Motor neuron (in vitro differentiated cells): ENCODE results near the gene VAV3. TPM values are rescaled to one million over a fixed set of nuclear protein-coding genes. Genes with fewer than 3 reads are reported as not detected.
"Not testable (repeated sequence)": the region's sequence is repeated elsewhere in the genome, so short reads cannot be mapped to it uniquely, and the experiment has no call there.

Experiments
- ATAC-seq, 8 experiments: fragments of 200-7000 bp; cut with Tn5 transposase; replicated peaks in 6 of 8; 2 replicates each; pipeline ENCODE4 v1.8.0; 2021; ENCODE audit warnings: mild to moderate bottlenecking in 8 of 8, moderate library complexity in 8 of 8
- H3K27ac ChIP-seq, 2 donors: fragments of 250-450 bp; sonication (Bioruptor Pico); 2 replicates each; pipeline ENCODE4 v1.9.0; 2021; ENCODE audit warnings: antibody characterized with exemption in 2 of 2, mild to moderate bottlenecking in 2 of 2, moderate library complexity in 1 of 2
- H3K4me1 ChIP-seq, 2 donors: fragments of 250-450 bp; sonication (Bioruptor Pico); replicated peaks in 1 of 2; 2 replicates each; pipeline ENCODE4 v1.6.1; 2021; ENCODE audit warnings: antibody characterized with exemption in 2 of 2, mild to moderate bottlenecking in 2 of 2, moderate library complexity in 1 of 2
- H3K4me3 ChIP-seq, 5 donors: fragments of 250-450 bp; sonication (Bioruptor Pico); 2 replicates each; pipeline ENCODE4 v1.9.0; 2021; ENCODE audit warnings: antibody characterized with exemption in 5 of 5, mild to moderate bottlenecking in 5 of 5, moderate library complexity in 4 of 5
- WGBS, 10 experiments: fragments of 450-650 bp; shearing (Covaris generic); methylation state at CpG; one replicate each; pipeline ENCODE4 v1.0.0; 2022; 5-methylcytosine and 5-hydroxymethylcytosine counted together
- in situ Hi-C, 9 experiments: fragments of 400-800 bp; cut with MboI; loops; one replicate each; pipeline ENCODE4 v1.15.0; 2021; ENCODE audit warnings: low sequenced_read_pairs in 9 of 9, low pct_unique_long_range_greater_than_20kb in 2 of 9; ENCODE audit not compliant: unreplicated experiment in 9 of 9
- total RNA-seq, 8 experiments: library from RNA; unstranded; fragments of 300-600 nt; gene quantifications; 2 replicates each; pipeline versions ENCODE4 v1.2.3 to v1.2.4, GENCODE V29; 2022

Gene VAV3
- total RNA-seq, 8 experiments from 2014 or later, result 0.09 to 34.3 (median 10.3) TPM

DNA sequence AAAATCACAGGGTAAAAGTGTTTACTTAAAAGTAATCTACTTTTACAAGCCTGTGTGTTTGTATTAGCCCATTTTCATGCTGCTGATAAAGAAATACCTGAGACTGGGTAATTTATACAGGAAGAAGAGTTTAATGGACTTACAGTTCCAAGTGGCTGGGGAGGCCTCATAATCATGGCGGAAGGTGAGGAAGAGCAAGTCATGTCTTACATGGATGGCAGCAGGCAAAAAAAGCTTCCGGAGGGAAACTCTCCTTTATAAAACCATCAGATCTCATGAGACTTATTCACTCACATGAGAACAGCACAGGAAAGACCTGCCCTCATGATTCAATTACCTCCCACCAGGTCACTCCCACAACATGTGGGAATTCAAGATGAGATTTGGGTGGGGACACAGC, 71.6 kb downstream of the VAV3 start:
- WGBS, 10 experiments, result 92 to 100% (median 100%) methylated on average over 1 to 2 of the region's 2 CpGs; no CpG with 5 or more reads in 3 of the 10 experiments
- H3K4me3 ChIP-seq, H3K4me1 ChIP-seq, ATAC-seq, in situ Hi-C loops, H3K27ac ChIP-seq: not testable (repeated sequence)

DNA sequence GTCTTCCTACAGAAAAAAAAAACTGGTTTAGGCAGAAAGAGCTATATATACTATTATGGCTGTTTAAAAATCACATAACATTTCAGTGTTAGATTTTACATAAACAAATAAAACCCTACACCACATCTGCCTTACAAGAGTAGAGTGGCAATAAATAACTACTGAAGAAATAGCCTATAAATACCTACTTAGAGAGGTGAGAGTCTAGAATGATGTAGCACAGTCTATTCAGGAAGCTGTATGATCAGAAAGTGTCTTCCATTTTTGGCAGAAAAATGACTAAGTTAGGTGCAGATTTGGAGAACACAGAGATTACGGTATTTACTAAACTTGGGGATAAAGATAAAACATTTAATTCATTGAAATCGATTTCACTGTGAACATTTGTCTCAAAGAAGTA, 75.5 kb downstream of the VAV3 start:
- Histone ChIP-seq H3K4me3 (no peak overlapping the region), H3K27ac (no peak overlapping the region), H3K4me1 (no peaks in the 10 kb centered on the region)
- in situ Hi-C loops, result no loop called here
- 22 to 100% (median 78%) methylated on average over 1 to 2 of the region's 2 CpGs for WGBS, 10 experiments
- no peak for ATAC-seq

- no peak overlapping the region for H3K4me3 ChIP-seq
- H3K4me1 ChIP-seq, result peaks cover 0 to 9% of the 10 kb centered on the region in 2 donors
- ATAC-seq, result no peak
- in situ Hi-C loops, result no loop called here
- no peak overlapping the region for H3K27ac ChIP-seq
Observed at GRCh38 chr1:107883562-107883961, 81.4 kb downstream of the VAV3 start.

GRCh38 chr1:107879927-107880326, 85.1 kb downstream of the VAV3 start:
- H3K27ac ChIP-seq, result no peak overlapping the region
- WGBS, 10 experiments, result 71 to 100% (median 87%) methylated on average over 1 to 2 of the region's 2 CpGs; no CpG with 5 or more reads in 2 of the 10 experiments
- ATAC-seq, result no peak
- peaks cover 0 to 9% of the 10 kb centered on the region in 2 donors for H3K4me1 ChIP-seq
- in situ Hi-C loops, result no loop called here
- H3K4me3 ChIP-seq, result no peak overlapping the region

GRCh38 chr1:107879346-107879745, 85.6 kb downstream of the VAV3 start:
- in situ Hi-C loops, result no loop called here
- Histone ChIP-seq H3K4me1 (peaks cover 0 to 9% of the 10 kb centered on the region in 2 donors), H3K4me3 (no peak overlapping the region), H3K27ac (no peak overlapping the region)
- no peak for ATAC-seq
- WGBS, 10 experiments, result 33 to 100% (median 90%) methylated on average over 1 of the region's 1 CpG; no CpG with 5 or more reads in 1 of the 10 experiments

DNA sequence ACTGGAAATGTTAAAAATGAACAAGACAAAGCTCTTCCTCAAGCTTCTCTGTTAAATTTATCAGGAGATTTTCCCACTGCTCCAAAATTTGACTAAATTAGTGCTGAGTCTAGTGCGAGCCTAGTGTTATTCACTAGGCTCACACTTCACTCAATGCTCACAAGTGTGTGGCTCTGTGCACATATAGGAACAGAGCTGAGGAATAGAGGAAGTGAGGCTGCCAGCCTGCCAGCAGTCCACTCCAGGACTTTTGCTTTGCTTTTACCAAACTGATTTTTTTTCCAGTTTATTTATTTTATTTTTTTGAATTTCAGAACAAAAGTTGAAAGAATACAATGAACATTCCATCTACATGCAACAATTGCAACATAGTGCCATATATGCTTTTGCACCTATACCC, 87.2 kb downstream of the VAV3 start:
- no peak overlapping the region for H3K4me3 ChIP-seq
- H3K4me1 ChIP-seq, result no peaks in the 10 kb centered on the region
- no peak overlapping the region for H3K27ac ChIP-seq
- in situ Hi-C loops, result no loop called here
- 0 to 100% (median 86%) methylated on average over 1 of the region's 1 CpG; no CpG with 5 or more reads in 1 of the 10 experiments for WGBS, 10 experiments
- ATAC-seq, result no peak

DNA sequence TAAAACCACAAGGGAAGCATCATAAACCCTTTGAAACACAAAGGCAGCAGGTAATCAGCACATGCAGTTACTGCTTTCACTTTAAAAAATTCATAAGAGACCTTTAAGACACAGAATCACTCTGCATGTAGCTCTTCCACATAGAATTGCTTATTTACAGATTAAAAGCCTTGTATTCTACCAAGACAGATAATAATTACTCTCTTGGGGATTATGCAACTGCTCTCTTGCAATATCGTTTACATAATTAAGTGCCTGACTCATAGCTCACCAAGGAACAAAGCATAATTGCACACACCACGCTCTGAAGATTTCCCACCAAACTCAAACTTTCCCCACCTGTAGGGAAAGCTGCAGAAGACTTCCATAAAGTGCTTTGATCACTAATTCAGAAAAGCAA, 87.9 kb downstream of the VAV3 start:
- 0 to 88% (median 50%) methylated on average over 1 to 2 of the region's 2 CpGs for WGBS, 10 experiments
- Histone ChIP-seq H3K4me1 (no peaks in the 10 kb centered on the region), H3K27ac (no peak overlapping the region), H3K4me3 (no peak overlapping the region)
- peak; percentile 38 to 90 (median 52) for ATAC-seq
- in situ Hi-C loops, result no loop called here

- in situ Hi-C loops, result no loop called here
- Histone ChIP-seq H3K4me3 (no peak overlapping the region), H3K27ac (no peak overlapping the region), H3K4me1 (no peaks in the 10 kb centered on the region)
- 75 to 100% (median 100%) methylated on average over 1 of the region's 1 CpG; no CpG with 5 or more reads in 1 of the 10 experiments for WGBS, 10 experiments
- ATAC-seq, result no peak
Observed at GRCh38 chr1:107875689-107876088, 89.3 kb downstream of the VAV3 start.

DNA sequence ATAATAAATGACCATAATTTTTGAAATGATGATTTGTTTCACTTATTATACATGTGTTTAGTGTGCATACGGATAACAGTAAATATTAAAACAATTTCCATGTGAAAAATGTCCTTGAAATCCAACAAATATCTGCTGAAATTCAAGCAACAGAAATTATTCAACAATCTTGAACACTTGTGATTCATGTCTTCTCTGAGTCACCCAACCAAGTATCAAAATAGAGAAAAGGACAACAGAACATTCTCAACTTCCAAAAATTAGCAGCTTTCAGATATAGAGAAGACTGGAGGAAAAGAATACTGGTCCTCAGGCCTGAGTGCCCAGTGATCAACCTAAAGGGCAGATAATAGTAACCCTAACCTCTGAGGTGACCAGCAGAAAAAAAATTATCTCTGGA, 90.8 kb downstream of the VAV3 start:
- in situ Hi-C loops, result no loop called here

GRCh38 chr1:107871687-107872395, 93.1 kb downstream of the VAV3 start:
- no peak overlapping the region for H3K27ac ChIP-seq
- no peaks in the 10 kb centered on the region for H3K4me1 ChIP-seq
- no peak overlapping the region for H3K4me3 ChIP-seq
- no peak for ATAC-seq
- in situ Hi-C loops, result no loop called here

More for the DNA sequence above, 90.8 kb downstream of the VAV3 start:
- Histone ChIP-seq H3K27ac (no peak overlapping the region), H3K4me3 (no peak overlapping the region), H3K4me1 (no peaks in the 10 kb centered on the region)
- ATAC-seq, result no peak
- 13 to 100% (median 80%) methylated on average over 1 of the region's 1 CpG; no CpG with 5 or more reads in 2 of the 10 experiments for WGBS, 10 experiments

GRCh38 chr1:107871259-107871658, 93.7 kb downstream of the VAV3 start:
- ATAC-seq, result no peak
- in situ Hi-C loops, result no loop called here
- Histone ChIP-seq H3K27ac (no peak overlapping the region), H3K4me3 (no peak overlapping the region), H3K4me1 (no peaks in the 10 kb centered on the region)
- 0 to 83% (median 66%) methylated on average over 1 to 2 of the region's 2 CpGs; no CpG with 5 or more reads in 1 of the 10 experiments for WGBS, 10 experiments

DNA sequence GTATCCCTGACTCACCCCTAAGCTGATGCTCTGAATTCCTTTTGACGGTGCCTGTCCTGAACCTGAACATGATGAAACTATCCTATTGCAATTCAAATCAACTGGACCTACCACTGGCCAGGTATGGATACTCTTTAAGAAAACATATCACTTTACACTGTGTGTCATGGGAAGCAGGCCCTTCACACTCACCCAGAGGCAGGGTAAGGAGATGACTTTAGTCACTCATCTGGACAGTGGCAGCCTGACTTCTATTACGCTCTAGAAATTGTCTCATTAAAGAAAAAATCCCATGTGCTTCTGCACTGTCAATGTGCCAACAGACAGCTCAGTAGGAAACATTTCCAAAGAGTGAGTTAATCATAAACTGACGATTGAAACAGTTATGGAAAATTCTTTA, 94.3 kb downstream of the VAV3 start:
- in situ Hi-C loops, result no loop called here
- Histone ChIP-seq H3K27ac (no peak overlapping the region), H3K4me3 (no peak overlapping the region), H3K4me1 (no peaks in the 10 kb centered on the region)
- WGBS, 10 experiments, result 35 to 100% (median 90%) methylated on average over 1 to 3 of the region's 3 CpGs
- no peak for ATAC-seq

- H3K27ac ChIP-seq, result no peak overlapping the region
Observed at GRCh38 chr1:107867897-107868296, 97.1 kb downstream of the VAV3 start.

GRCh38 chr1:107867422-107867821, 97.6 kb downstream of the VAV3 start:
- peak in 3 of 8 experiments; percentile 65 to 73 (median 70) for ATAC-seq
- no peak overlapping the region for H3K27ac ChIP-seq
- no peak overlapping the region for H3K4me3 ChIP-seq
- WGBS, 10 experiments, result 13 to 100% (median 20%) methylated on average over 2 of the region's 2 CpGs; no CpG with 5 or more reads in 5 of the 10 experiments
- no peaks in the 10 kb centered on the region for H3K4me1 ChIP-seq
- in situ Hi-C loops, result no loop called here

More at GRCh38 chr1:107867897-107868296, 97.1 kb downstream of the VAV3 start:
- no peaks in the 10 kb centered on the region for H3K4me1 ChIP-seq
- no peak overlapping the region for H3K4me3 ChIP-seq
- ATAC-seq, result peak in 1 of 8 experiments; percentile 6
- 0 to 62% (median 21%) methylated on average over 1 of the region's 1 CpG; no CpG with 5 or more reads in 2 of the 10 experiments for WGBS, 10 experiments
- in situ Hi-C loops, result no loop called here
